Kidney (tissue), 14 donors: Measurements from ENCODE around the gene RGL3. TPM values are rescaled to one million over a fixed set of nuclear protein-coding genes. Genes with fewer than 3 reads are reported as not detected.

ENCODE experiments used
- DNase-seq, 5 donors: peaks; one replicate each; pipeline ENCODE4 v3.0.0-alpha.2; 2013 to 2020
- FAIRE-seq: peaks from 2 replicates; lab custom pipeline; 2012; peaks lifted over from hg19 to GRCh38; lab: Jason Lieb, UNC
- H3K27ac ChIP-seq, 2 donors: one replicate each; pipeline ENCODE4 v1.7.0; 2013; ENCODE audit warnings: low read depth in 2 of 2, low read length in 2 of 2, inconsistent platforms in 1 of 2
- H3K27me3 ChIP-seq: one replicate; pipeline ENCODE4 v1.7.1; 2013; ENCODE audit warnings: low read length, inconsistent platforms; ENCODE audit not compliant: control insufficient read depth, insufficient read depth
- H3K36me3 ChIP-seq, 3 donors: one replicate each; pipeline versions ENCODE4 v1.7.0 to v1.7.1; 2013; ENCODE audit warnings: low read length in 3 of 3, control low read depth in 1 of 3, inconsistent platforms in 1 of 3; ENCODE audit not compliant: insufficient read depth in 3 of 3, control insufficient read depth in 2 of 3
- H3K4me1 ChIP-seq, 3 donors: one replicate each; pipeline versions ENCODE4 v1.7.0 to v1.7.1; 2013; ENCODE audit warnings: low read length in 3 of 3, inconsistent platforms in 1 of 3, low read depth in 1 of 3; ENCODE audit not compliant: control insufficient read depth in 2 of 3, insufficient read depth in 2 of 3
- H3K4me3 ChIP-seq, 3 donors: one replicate each; pipeline versions ENCODE4 v1.7.0 to v1.8.1; 2013; ENCODE audit warnings: low read length in 3 of 3, control low read depth in 1 of 3, inconsistent platforms in 1 of 3
- H3K9ac ChIP-seq, 3 donors: one replicate each; pipeline versions ENCODE4 v1.7.0 to v1.7.1; 2013; ENCODE audit warnings: low read length in 3 of 3, control low read depth in 1 of 3, inconsistent platforms in 1 of 3
- H3K9me3 ChIP-seq, 3 donors: one replicate each; pipeline versions ENCODE4 v1.7.0 to v1.7.1; 2013; ENCODE audit warnings: low read length in 3 of 3, control low read depth in 1 of 3, inconsistent platforms in 1 of 3; ENCODE audit not compliant: control insufficient read depth in 2 of 3, insufficient read depth in 1 of 3
- CTCF ChIP-seq: IDR thresholded peaks from 3 replicates; pipeline ENCODE4 v1.5.1; 2012; ENCODE audit warnings: mild to moderate bottlenecking, moderate library complexity, borderline replicate concordance; ENCODE audit not compliant: insufficient read depth; ENCODE audit errors: extremely low read depth
- intact Hi-C: fragments of 100-400 bp; cut with DNase I; formaldehyde crosslinking; loops from one replicate; pipeline ENCODE4 v1.11.1; 2022
- polyA plus RNA-seq: library from polyadenylated mRNA; stranded (reverse); fragments of 350-450 nt; fragmentation: Illumina TruSeq; extraction: RNeasy Lipid Tissue Mini Kit (QIAGEN cat#74804); gene quantifications from one replicate; pipeline ENCODE4 v1.2.3, GENCODE V29; 2014; ENCODE audit warnings: low read depth, low replicate concordance; ENCODE audit not compliant: insufficient read depth
- total RNA-seq: library from RNA; stranded (reverse); fragmentation: NEBNext Ultra II Directional; extraction: Animal tissue kit (Norgen Biotek cat#: 25700); gene quantifications from one replicate; pipeline ENCODE4 v1.2.1, GENCODE V29; 2021
- donor health status: control.
- donor health status: control.
- donor health status: control.
- donor health status: control.
- donor health status: control.
- donor health status: DM: yes; HTN: yes; CAD: no.
- donor health status: Normal renal cell carcinoma (clear cell type).

The RGL3 gene
- total and polyA plus RNA-seq, 2 donors from 2014 or later: 56.9 to 126 TPM

- no peak for TF ChIP-seq CTCF
- FAIRE-seq (no peak), DNase-seq (peak in 1 of 5 donors; percentile 23)
- H3K4me3 ChIP-seq: peak overlapping the region in 1 of 3 donors; percentile 46
- H3K9me3 ChIP-seq: no peaks in the 10 kb centered on the region
- peaks cover 7% of the 10 kb centered on the region for H3K27me3 ChIP-seq
- intact Hi-C loops: no loop called here
- H3K36me3 ChIP-seq: no peaks in the 10 kb centered on the region
- H3K27ac ChIP-seq: peak overlapping the region; percentile 51 to 59
- peak overlapping the region in 1 of 3 donors; percentile 34 for H3K9ac ChIP-seq
- peaks cover 0 to 26% (median 0%) of the 10 kb centered on the region in 3 donors for H3K4me1 ChIP-seq
Observed at GRCh38 chr19:11383706-11384048, 35.4 kb downstream of the RGL3 start.

- H3K9ac ChIP-seq: peak overlapping the region in 1 of 3 donors; percentile 34
- peak overlapping the region; percentile 51 to 59 for H3K27ac ChIP-seq
- peak; percentile 38 for TF ChIP-seq CTCF
- no peaks in the 10 kb centered on the region for H3K9me3 ChIP-seq
- peaks cover 0 to 26% (median 0%) of the 10 kb centered on the region in 3 donors for H3K4me1 ChIP-seq
- FAIRE-seq: no peak
- H3K27me3 ChIP-seq: peaks cover 7% of the 10 kb centered on the region
- H3K36me3 ChIP-seq: no peaks in the 10 kb centered on the region
- intact Hi-C loops: no loop called here
- peak overlapping the region in 1 of 3 donors; percentile 46 for H3K4me3 ChIP-seq
- peak; percentile 44 to 89 (median 68) for DNase-seq
Observed at GRCh38 chr19:11382898-11383705, 36.0 kb downstream of the RGL3 start.

GRCh38 chr19:11380653-11381537 lies 38.2 kb downstream of the RGL3 start:
- peaks cover 0 to 36% (median 0%) of the 10 kb centered on the region in 3 donors for H3K4me1 ChIP-seq
- intact Hi-C loops: no loop called here
- peak; percentile 64 for FAIRE-seq

More at GRCh38 chr19:11380653-11381537, 38.2 kb downstream of the RGL3 start:
- H3K9me3 ChIP-seq: no peaks in the 10 kb centered on the region
- DNase-seq: peak; percentile 97 to 99 (median 99)
- H3K36me3 ChIP-seq: no peaks in the 10 kb centered on the region
- peak; percentile 73 for TF ChIP-seq CTCF
- H3K27ac ChIP-seq: peak overlapping the region; percentile 81 to 90
- H3K27me3 ChIP-seq: peaks cover 7% of the 10 kb centered on the region
- peak overlapping the region; percentile 25 to 75 (median 68) for H3K9ac ChIP-seq
- peak overlapping the region; percentile 69 to 77 (median 76) for H3K4me3 ChIP-seq
